DMS114 treated with DMSO at 0.1 percent for 48 hours (cell line): ENCODE results near the gene ZNF414.

ENCODE experiments used
- DNase-seq: peaks from one replicate; lab custom pipeline; 2025; ENCODE audit not compliant: unreplicated experiment; lab: John Stamatoyannopoulos, UW

The ZNF414 gene

DNA sequence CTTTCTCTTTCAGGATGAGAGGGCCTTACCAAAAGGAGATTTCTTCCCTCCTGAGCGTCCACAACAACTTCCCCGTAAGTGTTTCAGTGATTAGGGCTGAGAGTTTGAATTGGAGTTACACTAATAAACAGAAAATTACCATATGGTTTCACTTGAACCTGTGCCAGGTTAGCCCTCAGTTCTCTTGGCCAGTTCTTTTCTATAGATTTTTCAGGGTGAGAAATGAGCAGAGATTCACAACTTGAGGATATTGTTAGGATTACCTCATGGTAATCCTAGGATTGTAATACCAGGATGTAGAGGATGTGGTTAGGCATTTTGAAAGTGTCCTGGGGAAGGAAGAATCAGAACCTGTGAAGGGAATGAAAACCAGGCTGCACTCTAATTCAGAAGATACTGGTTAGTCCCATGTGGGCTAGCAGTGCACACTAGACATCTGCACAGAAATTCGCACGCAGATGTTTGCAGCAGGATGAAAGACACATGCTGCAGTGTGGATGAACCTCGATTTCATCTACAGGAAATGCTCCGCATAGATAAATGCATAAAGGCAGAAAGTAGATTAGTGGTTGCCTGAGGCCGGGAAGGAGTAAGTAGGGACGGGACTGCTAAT lies 45.1 kb downstream of the ZNF414 start:
- DNase-seq = no peak

- DNase-seq = no peak
These were observed 45.8 kb downstream of the ZNF414 start for GRCh38 chr19:8468124-8468523.

- no peak for DNase-seq
These were observed 47.9 kb downstream of the ZNF414 start for GRCh38 chr19:8466018-8466417.

DNA sequence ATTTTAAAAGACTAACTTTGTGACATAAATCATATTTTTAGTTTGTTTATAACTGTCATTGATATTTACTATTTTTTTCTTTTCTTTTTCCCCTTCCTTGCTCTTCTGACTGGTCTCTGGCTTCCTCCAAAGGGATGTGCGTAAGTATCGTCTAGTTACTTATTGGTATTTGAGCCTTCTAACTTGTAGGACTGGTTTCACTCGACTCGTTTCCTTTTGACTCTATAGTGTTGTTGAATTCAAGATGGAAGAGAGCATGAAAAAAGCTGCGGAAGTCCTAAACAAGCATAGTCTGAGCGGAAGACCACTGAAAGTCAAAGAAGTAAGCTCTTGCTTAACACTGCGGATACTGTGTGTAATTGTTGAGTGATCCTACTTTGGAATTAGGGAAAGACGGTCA lies 50.6 kb downstream of the ZNF414 start:
- no peak for DNase-seq

DNA sequence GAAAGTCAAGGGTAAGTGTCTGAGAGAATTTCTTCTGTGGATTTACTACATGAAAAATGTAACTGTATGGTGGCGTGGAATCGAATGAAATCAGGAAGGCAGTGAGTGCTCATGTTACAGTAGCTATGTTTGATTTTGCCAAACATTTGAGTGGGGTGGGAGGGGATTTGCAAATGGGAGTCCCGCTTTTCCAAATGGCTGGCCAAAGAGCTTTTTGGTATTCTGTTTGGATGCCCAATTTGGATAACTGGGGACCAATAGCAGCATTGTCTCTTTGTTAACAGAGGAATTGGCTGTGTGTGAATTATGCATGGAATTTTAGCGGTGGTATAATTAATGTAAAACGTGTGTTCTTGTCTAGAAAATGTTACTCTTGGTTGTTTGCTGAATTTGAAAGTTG lies 51.4 kb downstream of the ZNF414 start:
- no peak for DNase-seq

DNA sequence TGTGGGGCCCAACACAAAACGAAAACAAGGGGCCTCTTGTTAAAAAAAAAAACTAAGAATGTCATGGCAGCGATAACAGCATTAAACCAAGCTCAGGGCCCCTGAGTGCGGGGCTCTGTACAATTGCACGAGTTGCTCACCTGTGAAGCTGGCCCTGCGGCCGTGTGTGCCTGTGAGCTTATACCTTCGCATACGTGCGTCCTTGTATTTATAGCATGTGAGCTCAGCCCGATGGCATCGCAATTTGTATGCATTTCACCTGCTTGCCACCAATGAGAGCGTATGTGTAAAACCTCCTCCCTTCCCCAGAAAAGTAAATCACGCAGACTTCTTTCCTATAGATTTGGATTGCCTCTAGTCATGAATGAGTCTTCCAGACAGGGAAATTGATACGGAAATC lies 52.1 kb downstream of the ZNF414 start:
- no peak for DNase-seq

GRCh38 chr19:8461376-8461775 lies 52.6 kb downstream of the ZNF414 start:
- DNase-seq = no peak

DNA sequence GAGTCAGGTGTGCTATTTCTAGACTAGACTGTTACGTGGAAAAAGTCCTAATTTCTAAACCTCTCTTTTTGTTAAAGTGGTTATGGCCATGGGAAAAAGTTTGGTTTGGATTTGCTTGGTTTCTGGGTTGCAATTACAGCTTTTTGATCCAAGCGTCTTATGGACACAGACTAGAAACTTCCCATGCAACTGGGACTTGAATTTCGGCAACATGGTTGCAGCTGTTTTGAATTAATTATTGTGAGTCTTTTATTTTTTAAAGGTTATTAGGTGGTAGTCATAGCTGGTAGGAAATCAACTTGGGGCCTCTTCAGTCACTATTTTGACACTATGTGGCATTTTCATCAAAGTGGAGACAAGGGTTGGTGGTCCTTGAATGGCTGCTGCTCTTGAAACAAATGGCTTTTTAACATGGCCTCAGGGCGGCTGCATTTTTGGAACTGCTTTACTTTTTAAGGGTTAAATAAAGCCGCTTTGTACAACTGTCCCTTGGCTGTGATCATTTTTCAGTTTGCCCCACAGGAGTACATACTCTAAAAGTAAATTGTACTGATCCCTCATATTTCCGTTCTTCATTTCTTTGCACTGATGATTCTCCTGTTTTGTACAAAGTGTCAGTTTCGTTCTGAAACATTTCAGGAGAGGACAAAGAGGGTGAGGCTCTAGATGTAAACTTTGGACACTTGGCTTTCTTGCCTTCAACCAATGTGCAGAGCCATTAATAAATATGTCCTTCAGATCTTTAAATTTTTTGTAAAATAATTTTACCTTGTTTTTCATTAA lies 53.3 kb downstream of the ZNF414 start:
- DNase-seq = no peak
